ENCODE results near the gene KRTDAP. TPM values are rescaled to one million over a fixed set of nuclear protein-coding genes. Genes with fewer than 3 reads are reported as not detected.
"Not testable (repeated sequence)": the region's sequence is repeated elsewhere in the genome, so short reads cannot be mapped to it uniquely, and the experiment has no call there.

Gene KRTDAP
- total RNA-seq, 1 experiment from 2014 or later: not detected

DNA sequence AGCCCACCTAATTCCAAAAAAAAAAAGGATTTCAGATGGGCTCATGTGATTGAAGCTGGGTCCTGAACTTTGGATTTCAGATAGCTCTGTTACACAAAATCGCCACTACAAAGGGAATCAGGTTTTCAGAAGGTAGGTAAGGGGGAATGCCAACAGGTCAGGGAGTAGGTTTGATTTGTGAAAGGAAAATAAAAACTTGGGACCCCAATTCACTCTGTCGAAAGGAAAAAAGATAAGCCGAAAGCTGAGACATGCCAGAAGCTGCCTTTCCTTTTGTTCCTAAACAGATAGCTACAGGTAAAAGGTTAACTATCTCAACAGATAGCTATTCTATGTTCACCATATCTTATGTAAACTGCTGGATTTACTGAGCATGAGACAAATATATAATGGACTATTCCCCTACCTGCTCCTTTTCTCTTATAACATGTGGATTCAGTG lies 4.0 kb downstream of the KRTDAP start:
- DNase-seq (ENCODE audit: low read depth): no peak

- DNase-seq (ENCODE audit: low read depth): no peak
These were observed 5.8 kb downstream of the KRTDAP start for GRCh38 chr19:35484252-35485036.

DNA sequence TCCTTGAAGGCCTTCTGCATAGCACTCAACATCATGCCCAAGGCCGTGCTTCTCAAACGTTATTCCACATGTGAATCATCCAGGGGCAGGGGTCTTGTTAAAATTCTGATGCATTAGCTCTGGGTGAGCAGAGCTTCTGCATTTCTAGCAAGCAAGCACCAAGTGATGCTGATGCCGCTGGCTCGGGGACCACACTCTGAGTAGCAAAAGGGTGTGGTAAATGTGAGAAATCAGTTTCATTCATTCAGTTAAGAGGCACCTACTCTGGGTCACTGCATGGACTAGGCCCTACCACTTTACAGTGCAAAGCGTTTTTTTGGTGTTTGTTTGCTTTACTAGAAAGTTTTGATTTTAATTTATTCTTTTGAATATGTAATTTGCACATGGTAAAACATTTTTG lies 7.2 kb downstream of the KRTDAP start:
- no peak for DNase-seq (ENCODE audit: low read depth)

- DNase-seq (ENCODE audit: low read depth): no peak
These were observed 11.2 kb downstream of the KRTDAP start for GRCh38 chr19:35478794-35479677.

DNA sequence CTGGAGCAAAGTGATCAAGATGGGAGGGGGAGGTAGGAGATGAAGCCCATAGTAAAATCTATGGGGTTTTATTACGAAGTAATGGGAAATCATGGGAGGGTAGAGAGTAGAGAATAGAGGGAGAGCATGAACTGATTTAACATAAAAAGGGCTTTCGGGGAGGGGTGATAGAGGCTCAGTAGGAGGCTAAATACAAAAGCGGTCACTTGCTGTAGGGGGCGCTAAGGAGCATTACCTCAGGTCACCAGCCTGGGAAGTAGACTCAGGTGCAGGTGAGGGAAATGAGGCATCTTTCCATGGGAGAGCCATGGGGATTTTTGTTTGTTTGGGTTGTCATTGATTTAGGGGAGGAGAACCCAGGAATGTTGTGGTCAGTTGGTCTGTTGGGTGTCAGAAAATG lies 14.1 kb downstream of the KRTDAP start:
- no peak for DNase-seq (ENCODE audit: low read depth)

DNA sequence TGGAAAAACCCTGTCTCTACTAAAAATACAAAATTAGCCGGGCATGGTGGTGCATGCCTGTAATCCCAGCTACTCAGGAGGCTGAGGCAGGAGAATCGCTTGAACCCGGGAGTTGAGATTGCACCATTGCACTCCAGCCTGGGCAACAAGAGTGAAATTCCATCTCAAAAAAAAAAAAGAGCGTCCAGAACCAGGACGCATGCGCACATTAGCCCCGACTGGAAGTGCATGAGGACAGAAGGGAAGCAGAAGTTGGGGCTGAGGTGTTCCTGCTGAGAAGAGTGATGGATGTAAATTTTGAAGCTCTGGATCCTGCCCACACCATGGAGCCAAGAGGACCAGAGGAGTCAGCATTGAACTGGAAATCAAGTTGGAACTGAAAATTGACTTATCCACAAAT lies 15.7 kb downstream of the KRTDAP start:
- DNase-seq (ENCODE audit: low read depth): not testable (repeated sequence)

DNA sequence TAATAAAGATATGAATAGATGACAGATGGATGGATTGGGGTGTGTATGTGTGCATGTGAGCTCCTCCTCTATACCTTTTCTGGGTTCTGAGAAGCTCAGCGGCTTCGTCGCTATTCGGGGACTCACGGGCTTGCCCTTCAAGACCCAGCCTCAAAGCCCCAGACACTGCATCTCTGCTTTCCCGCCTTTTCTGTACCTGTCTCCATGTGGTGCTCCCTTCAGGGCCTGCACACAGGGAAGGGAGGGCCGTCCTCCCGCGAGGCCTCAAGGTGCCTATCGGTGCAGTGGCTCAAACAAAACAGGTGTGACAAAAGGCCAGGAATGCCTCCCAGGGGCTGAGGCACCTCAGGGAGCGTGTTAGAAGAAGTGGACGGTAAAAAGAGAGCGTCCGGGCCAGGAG lies 16.2 kb downstream of the KRTDAP start:
- DNase-seq (ENCODE audit: low read depth): no peak

GRCh38 chr19:35471946-35472345 lies 18.3 kb downstream of the KRTDAP start:
- no peak for DNase-seq (ENCODE audit: low read depth)

GRCh38 chr19:35471075-35471474 lies 19.2 kb downstream of the KRTDAP start:
- not testable (repeated sequence) for DNase-seq (ENCODE audit: low read depth)

DNA sequence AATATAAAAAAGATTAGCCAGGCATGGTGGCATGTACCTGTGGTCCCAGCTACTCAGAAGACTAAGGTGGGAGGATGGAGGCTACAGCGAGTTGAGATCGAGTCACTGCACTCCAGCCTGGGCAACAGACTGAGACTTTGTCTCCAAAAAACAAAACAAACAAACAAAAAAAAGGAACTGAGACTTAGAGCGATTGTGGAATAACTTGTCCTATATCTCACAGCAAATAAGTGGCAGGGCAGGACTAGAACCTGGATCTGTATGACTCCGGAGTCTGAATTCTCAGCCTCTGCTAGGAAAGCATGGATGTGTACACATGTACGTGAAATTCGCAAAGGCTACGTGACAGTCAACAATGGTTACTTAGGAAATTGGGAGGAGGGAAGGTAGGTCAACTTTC lies 20.1 kb downstream of the KRTDAP start:
- no peak for DNase-seq (ENCODE audit: low read depth)

DNA sequence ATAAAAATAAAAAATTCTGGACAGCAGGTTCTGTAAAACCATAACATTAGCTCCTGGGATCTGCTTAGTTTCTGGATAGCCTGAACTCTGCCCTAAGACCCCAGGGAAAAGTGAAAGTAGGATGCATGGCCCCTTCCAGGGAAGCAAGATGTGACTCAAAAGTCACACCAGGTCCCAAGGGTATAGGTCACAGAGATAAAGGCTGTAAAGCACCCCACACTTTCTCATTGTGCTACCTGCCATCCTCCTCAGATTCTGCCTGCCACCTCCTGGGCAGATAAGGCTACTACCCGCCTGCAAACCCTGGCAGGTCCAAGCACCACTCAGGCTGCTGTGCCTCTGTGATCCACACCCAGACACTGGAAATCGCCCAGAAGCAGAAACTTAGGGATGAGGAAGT lies 21.6 kb downstream of the KRTDAP start:
- DNase-seq (ENCODE audit: low read depth): peak; percentile 40

- no peak for DNase-seq (ENCODE audit: low read depth)
These were observed 24.0 kb downstream of the KRTDAP start for GRCh38 chr19:35466259-35466658.

DNA sequence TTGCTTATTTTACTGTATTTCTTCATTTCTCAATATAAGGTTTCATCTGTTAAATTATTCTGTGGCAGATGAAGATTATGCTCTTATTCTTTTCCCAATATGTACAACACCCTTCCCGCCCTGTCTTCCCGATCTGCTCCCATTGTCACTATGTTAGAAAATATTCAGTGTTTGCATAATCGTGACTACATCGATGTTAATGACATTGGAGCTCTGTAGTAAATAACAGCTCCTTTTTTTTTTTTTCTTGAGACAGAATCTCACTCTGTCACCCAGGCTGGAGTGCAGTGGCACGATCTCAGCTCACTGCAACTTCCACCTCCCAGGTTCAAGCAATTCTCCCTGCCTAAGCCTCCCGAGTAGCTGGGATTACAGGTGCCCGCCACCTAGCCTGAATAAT lies 27.3 kb downstream of the KRTDAP start:
- DNase-seq (ENCODE audit: low read depth): not testable (repeated sequence)

DNA sequence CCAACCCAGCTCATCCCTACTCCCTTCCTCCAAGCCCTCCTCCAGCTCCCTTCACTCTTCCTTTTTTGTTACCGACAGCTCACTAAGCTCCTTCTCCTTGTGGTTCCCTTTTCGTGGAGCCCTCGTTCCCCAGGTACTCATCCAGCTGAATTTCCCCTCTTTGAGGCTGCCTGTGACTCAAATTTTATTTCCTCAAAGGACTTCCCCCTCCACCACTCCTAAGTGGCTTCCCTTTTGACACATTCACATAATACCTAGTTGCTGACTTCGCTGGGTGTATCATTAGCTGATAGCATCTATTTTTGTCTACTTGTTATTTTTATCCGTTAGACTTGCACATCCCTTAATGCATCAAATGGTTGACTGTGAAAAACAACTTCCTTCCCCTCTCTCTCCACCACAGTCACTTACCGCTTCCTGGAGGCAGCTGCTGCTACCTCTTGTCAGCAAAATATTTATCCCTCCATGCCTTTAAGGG lies 27.7 kb downstream of the KRTDAP start:
- DNase-seq (ENCODE audit: low read depth): no peak

- not testable (repeated sequence) for DNase-seq (ENCODE audit: low read depth)
These were observed 28.5 kb downstream of the KRTDAP start for GRCh38 chr19:35461788-35462187.

GRCh38 chr19:35461060-35461459 lies 29.2 kb downstream of the KRTDAP start:
- no peak for DNase-seq (ENCODE audit: low read depth)

DNA sequence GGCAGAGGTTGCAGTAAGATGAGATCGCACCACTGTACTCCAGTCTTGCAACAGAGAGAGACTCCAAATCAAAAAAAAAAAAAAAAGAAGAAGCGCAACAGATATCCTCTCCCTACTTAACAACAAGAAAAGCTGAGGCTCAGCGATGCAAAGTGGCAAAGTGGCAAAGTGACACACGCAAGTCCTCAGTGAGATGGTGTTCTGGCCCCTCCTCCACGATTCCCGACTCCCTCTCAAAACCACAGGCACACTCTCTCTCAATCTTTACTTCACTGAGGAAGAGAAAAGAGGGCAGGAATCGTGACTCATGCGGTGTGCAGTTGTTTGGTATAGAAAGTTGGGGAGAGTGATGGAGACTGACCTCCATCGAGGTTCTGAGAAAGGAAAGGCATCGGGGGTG lies 29.7 kb downstream of the KRTDAP start:
- DNase-seq (ENCODE audit: low read depth): no peak

DNA sequence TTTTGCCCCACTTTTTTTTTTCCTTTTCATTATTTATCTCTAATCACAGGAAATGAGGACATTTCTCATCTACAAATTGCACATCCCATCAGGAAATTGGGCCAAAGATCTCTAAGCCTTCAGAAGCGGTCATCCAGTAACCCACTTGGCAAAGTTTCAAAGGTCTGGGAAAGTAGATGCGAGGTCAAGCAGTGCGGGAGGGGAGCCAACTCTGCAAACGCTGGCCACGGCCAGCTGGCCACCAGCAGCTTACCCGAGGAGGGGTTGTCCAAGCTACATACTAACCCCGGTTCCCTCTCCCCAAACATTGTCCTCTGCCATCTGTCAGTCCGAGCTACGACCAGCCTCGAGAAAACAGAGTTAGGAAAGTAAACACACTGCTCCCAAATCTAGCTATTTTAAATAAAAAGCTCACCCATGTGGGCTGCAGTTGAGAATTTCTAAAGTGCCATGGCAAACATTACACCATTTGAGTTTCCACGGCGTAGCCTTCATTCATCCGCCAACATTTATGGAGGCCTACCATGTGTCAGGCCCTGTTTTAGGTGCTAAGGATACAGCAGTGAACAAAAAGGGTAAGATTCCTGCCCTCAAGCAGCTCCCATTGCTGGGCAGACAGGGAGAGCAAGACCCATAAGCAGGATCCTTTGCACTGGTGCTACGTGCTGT lies 30.7 kb downstream of the KRTDAP start:
- no peak for DNase-seq (ENCODE audit: low read depth)

GRCh38 chr19:35458731-35459391 lies 31.4 kb downstream of the KRTDAP start:
- no peak for DNase-seq (ENCODE audit: low read depth)

GRCh38 chr19:35458192-35458591 lies 32.1 kb downstream of the KRTDAP start:
- DNase-seq (ENCODE audit: low read depth): no peak

- DNase-seq (ENCODE audit: low read depth): no peak
These were observed 33.1 kb downstream of the KRTDAP start for GRCh38 chr19:35457173-35457572.
